Epithelial cell of esophagus (primary cell): Measurements from ENCODE around the gene SRGAP3.

Experiments
- DNase-seq: peaks from one replicate; pipeline ENCODE4 v3.0.0; 2010; ENCODE audit warnings: low read depth
- H3K4me3 ChIP-seq: 2 replicates; pipeline ENCODE4 v1.5.1; 2011; ENCODE audit warnings: mild to moderate bottlenecking, low read length, control low read depth
- TF ChIP-seq, protein P1 (sequence below): IDR thresholded peaks from 2 replicates; pipeline ENCODE4 v1.5.1; 2011; ENCODE audit warnings: low read depth, mild to moderate bottlenecking, low read length, control low read depth, inconsistent platforms; ENCODE audit not compliant: insufficient read depth; ENCODE audit errors: missing control alignments

SRGAP3 gene

DNA sequence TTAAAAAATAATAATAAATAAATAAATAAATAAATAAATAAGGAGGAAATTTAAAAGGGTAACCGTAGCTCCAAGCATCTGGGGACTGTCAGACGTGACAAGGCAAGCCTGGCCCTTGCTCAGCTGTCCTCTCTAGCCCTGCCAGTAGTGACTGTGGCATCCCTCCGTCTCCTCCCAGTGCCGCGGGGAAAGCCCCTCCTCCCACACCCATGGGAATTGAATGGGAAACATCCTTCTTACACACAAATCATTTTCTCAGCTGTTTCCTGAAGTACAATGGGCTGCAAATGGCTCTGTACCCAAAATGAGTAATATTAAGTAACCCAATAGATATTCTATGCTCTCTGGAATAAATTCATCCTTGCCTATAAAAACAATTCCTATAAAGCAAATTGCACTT is 184.6 kb downstream of the SRGAP3 start:
- TF ChIP-seq, protein P1, sequence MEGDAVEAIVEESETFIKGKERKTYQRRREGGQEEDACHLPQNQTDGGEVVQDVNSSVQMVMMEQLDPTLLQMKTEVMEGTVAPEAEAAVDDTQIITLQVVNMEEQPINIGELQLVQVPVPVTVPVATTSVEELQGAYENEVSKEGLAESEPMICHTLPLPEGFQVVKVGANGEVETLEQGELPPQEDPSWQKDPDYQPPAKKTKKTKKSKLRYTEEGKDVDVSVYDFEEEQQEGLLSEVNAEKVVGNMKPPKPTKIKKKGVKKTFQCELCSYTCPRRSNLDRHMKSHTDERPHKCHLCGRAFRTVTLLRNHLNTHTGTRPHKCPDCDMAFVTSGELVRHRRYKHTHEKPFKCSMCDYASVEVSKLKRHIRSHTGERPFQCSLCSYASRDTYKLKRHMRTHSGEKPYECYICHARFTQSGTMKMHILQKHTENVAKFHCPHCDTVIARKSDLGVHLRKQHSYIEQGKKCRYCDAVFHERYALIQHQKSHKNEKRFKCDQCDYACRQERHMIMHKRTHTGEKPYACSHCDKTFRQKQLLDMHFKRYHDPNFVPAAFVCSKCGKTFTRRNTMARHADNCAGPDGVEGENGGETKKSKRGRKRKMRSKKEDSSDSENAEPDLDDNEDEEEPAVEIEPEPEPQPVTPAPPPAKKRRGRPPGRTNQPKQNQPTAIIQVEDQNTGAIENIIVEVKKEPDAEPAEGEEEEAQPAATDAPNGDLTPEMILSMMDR, result no peak
- DNase-seq, result no peak

DNA sequence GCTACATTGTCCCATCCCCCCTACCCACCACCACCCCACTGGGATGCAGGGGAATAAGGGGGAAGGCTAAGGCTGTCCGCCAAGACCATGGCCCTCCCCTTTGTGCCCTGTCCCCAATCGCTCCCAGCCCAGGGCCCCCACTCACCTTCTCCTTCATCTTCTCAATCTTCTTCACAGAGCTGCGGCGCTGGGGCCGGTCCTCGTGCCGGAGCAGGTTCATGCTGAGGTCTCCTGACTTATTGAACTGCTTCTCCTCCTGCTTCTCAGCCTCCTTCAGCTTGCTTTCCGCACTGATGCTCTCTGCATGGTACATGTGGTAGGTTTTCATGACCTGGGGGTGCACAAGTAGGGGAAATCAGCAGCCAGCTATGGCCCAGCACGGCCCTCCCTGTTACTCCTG is 185.2 kb downstream of the SRGAP3 start:
- DNase-seq, result no peak
- no peak overlapping the region for H3K4me3 ChIP-seq
- TF ChIP-seq, protein P1, result no peak

More for the DNA sequence above, 184.6 kb downstream of the SRGAP3 start:
- no peak overlapping the region for H3K4me3 ChIP-seq

DNA sequence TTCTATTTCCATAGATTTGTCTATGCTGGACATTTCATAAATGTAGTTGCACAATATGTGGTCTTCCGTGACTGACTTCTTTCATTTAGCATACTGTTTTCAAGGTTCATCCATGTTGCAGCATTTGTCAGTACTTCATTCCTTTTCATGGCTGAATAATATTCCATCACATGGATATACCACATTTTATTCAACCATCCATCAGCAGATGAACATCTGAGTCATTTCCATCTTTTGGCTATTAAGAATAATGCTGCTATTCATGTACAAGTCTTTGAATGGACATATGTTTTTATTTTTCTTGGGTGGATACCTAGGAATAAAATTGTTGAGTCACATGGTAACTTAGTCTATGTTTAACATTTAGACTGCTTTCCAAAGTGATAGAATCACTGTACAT is 186.9 kb downstream of the SRGAP3 start:
- no peak overlapping the region for H3K4me3 ChIP-seq
- TF ChIP-seq, protein P1, result no peak
- no peak for DNase-seq

DNA sequence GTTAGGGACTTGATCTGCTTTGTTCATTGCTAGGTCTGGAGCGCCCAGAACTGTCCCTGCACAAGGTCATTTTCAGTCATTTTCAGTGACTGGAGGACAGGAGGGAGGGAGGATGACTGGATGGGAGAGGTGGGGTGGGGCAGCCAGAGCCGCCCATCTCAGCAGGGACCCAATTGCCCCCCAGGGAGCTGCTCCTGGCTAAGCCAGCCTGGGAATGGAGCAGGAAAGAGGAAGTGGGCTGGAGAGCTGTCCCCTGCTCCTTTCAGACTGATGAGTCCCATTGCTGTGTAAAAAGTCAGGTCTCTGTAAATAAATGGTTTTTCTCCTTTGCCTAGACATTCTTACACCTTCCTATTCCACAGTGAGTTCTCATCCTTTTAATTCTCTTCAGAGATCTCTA is 187.8 kb downstream of the SRGAP3 start:
- H3K4me3 ChIP-seq, result no peak overlapping the region
- DNase-seq, result no peak
- TF ChIP-seq, protein P1, result no peak

DNA sequence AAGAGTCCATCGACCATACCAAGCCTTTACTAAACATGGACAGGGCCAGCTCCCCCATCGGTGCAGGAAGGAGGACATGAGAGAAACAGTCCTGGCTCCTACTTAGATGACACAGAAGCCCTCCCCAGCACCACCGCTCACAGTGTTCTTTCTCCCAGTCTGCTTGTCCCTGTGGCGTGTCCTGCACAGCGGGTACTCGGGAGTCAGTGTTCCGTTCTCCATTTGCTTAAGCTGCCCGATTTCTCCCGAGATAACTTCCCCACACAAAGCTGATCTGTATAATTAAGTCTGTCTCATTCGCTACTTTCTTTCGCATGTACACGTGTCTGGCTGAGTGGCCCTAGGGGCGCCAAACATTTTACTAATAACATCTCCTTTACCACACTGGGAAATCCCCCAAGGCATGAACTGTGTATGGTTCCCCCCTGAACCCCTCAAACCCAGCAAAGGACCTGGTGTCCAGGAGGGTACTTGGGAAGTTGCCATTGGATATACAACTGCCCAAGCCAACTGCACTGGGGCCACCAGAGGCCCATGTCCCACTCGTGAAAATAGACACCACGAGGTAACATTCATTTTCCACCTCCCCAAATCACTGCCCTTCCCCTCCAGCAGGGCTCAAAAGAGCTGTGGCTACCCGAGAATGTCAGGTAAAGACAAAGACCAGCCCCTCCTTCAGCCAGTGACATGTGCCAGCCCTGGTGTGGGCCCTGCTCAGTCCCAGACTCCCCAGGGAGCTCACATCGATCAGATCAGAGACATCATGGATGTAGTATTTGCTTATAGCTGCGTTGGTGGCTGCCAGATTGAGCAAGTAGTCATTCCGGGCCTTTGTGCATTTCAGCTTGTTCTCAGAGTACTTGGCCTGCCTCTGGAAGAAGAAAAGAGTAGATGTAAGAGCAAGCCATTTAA is 189.7 kb downstream of the SRGAP3 start:
- no peak overlapping the region for H3K4me3 ChIP-seq
- TF ChIP-seq, protein P1, result no peak
- DNase-seq, result no peak

DNA sequence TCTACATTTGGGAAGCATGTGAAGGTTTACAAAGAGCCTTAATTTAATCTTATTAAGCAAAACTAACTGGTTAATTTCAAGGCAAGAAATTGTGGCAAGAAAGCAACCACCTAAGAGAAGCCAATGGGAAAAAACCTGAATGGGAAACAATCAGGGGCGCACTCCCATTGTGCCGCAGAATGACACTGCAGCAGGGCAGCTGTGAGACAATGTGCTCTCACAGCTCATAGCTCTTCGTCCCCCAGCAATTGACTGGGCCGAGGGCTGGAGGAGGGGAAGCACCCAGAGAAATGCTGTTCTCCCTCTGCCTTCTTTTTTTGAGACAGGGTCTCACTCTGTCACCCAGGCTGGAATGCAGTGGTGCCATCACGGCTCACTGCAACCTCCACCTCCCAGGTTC is 192.9 kb downstream of the SRGAP3 start:
- DNase-seq, result no peak
- H3K4me3 ChIP-seq, result no peak overlapping the region
- TF ChIP-seq, protein P1, result no peak
